GM21786 (cell line): ENCODE results near the gene SND1.

ENCODE experiments used
- ATAC-seq: cut with Tn5 transposase; IDR thresholded peaks from one replicate; pipeline ENCODE4 v1.9.1; 2021; ENCODE audit not compliant: unreplicated experiment

The SND1 gene

GRCh38 chr7:128059143-128059988, 407.4 kb downstream of the SND1 start:
- no peak for ATAC-seq

DNA sequence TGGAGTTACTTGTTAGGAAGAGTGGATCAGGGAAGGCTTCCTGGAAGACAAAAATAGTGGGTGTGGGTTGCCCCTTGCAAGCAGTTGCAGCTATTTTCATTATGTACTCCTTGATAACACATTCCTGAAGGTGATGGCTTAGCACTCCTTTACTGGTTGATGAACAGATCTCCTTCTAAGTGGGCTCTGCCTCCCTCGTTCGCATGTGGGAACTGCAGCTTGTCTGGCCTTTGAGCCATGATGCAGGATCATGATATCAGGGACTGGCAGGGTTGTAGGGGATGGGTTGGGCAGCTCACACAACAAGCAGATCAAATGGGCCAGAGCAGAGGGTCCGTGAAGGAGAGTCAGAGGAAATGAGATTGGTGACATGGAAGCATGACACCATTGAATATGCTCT, 408.0 kb downstream of the SND1 start:
- no peak for ATAC-seq

DNA sequence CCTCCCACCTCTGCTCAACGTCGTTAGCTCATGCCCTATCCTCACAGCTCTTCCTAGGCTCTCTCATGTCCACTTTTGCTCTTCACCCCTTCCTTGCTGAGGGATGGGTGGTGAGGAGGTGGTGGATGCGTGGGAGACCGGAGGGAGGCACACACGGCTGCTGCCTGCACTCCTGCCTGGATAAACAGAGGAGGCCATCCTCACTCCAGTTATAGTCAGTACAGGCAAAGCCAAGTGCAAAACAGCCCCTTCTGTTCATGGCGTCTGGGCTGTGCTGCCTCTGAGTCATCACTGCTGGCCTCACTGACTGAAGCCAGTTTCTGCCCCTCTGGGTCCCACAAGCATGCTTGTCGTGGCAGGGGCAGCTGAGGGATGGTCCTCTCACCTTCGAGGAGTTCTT, 411.1 kb downstream of the SND1 start:
- ATAC-seq, result no peak

DNA sequence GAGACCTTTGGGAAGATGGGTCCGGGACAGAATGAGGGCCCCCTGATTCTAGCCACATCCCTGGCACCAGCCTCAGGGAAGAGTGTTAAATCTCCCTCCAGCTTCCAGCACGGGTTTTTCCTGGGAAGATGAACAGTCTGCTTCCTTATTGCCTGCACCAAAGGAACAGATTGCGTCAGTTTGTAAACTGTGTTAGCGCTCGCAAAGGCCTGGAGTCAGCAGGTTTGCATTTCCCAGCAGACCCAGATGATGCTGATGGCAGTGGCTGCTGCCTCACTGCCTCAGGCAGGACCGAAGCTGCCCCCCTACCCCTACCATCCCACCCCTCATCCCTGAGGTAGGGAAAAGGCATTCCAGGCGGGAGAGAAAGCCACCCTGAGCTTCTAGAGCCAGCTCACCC, 413.9 kb downstream of the SND1 start:
- ATAC-seq, result no peak

- no peak for ATAC-seq
These were observed 414.4 kb downstream of the SND1 start for GRCh38 chr7:128066395-128066794.

- ATAC-seq, result no peak
These were observed 414.9 kb downstream of the SND1 start for GRCh38 chr7:128066858-128067257.

GRCh38 chr7:128067983-128068382, 416.0 kb downstream of the SND1 start:
- no peak for ATAC-seq

DNA sequence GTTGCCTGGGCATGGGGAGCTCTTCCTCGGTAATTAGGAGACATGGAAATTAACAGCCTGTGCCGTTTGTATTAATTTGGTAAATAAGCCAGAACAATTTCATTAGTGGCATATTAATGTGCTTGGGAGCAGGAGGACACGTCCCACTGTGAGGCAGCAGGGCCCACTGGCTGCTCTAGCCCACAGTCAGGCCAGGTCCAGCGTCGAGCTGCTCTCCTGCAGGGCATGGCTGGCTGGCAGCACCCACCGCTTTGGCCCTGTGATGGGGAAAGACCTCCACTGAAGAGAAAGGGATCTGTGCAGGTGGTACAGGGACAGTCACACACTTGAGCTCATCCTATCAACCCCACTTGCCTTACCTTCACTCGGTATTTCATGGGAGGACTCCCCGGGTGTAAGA, 416.8 kb downstream of the SND1 start:
- ATAC-seq, result no peak

GRCh38 chr7:128069373-128070364, 417.7 kb downstream of the SND1 start:
- no peak for ATAC-seq

GRCh38 chr7:128071376-128071775, 419.4 kb downstream of the SND1 start:
- ATAC-seq, result no peak

DNA sequence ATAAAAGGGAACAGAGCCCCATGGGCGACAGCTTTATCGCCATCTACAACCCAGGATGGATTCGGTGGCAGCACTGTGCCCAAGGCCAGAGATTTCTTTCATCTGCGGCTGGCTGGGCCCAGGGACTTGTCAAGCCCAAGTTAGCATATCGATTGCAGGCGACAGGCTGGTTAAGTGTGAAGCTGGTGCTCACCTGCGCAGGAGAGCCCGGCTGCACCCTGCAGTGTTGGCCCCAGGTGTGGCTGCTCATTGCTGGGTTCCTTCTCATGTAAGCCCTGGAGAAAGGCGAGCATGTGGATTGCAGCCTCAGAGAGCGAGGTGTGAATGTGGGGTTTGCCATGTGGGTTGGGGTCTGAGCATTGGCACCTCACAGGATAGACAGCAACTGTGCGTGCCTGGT, 419.8 kb downstream of the SND1 start:
- no peak for ATAC-seq

DNA sequence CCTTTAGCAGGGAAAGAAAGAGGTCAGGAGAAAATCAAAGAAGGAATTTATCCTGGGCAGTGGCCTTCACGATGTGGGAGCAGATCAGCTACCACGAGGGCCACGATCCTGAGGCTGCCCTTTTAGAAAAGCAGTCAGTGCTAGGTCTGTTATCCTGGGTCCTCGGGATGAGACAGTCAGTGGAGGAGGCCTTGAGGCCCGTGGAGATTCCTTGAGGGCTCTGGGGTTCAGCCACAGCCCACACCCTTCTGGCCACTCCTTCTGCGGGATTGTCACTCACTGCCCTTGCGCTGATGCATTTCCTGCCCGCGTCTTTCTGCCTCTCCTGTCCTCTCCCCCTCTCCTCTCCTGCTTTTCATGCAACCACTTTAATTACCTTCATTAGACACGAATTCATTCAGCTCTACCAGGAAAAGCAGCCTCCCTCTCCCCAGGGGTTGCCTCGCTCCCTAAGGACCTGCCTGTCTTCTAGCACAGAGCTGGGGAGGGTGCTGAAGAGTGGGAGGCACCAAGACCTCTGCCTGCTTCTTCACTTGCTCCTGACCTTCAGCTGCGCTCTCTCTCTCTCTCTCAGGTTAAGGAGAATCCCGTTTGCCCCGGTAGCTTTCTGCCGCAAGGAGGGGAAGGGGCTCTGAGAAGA, 421.8 kb downstream of the SND1 start:
- no peak for ATAC-seq

- no peak for ATAC-seq
These were observed 422.3 kb downstream of the SND1 start for GRCh38 chr7:128074336-128074735.

DNA sequence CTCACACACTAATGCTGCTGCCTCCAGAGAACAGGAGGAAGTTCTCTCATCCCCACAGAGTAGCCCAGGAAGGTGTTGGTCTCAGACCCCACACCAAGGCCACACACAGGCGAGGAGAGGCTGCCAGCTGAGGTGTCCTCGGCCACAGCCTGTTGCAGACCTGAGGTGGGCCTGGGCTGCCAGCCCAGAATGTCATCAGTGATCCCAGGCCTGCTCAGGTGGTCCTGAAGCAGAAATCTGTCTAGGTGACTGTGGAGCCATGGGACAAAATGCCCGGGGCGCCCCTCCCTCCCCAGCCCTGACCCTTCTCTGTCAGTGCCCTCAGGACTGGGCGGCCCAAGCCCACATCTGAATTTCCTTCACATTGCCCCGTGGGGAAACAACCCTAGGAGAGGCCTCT, 422.7 kb downstream of the SND1 start:
- no peak for ATAC-seq

DNA sequence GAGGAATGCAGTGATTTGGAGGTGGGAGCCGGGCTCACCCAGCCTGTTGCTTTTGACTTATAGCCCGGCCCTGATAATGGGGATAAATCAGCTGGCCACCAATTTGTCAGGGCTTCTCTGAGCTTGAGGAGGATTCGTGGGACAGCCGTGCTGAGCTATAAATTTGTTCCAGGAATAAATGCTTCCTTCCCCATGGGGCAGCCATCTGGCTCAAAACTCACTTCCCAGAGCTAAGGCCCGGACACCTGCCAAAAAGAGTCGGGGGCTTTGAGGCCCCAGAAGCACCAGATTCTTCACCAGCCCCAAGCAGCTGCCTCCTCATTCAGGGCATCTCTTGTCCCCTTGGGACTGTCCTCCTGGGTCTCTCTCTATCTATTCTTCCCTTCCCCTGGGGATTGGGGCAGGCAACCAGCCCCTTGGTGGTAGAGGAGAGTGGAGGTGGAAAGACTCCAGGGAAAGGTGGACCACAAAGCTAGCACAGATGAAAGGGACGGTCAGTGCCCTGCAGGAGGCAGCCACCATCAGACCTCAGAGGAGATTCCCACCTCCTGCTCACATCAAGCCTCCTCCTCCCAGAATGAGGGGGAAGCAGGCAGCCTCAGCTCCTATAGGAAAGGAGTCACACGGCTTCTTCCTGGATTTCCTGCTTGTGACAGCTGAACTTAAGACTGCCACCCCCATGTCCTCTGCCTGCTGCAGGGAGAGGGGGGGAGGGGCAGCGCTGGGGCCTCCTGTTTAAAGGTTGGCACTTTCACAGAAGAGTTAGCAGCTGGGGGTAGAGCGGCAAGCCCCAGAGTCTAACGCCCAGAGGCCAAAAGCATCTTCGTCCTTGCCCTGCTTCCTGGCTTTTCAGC, 423.5 kb downstream of the SND1 start:
- ATAC-seq, result no peak

GRCh38 chr7:128076196-128076795, 424.3 kb downstream of the SND1 start:
- no peak for ATAC-seq

DNA sequence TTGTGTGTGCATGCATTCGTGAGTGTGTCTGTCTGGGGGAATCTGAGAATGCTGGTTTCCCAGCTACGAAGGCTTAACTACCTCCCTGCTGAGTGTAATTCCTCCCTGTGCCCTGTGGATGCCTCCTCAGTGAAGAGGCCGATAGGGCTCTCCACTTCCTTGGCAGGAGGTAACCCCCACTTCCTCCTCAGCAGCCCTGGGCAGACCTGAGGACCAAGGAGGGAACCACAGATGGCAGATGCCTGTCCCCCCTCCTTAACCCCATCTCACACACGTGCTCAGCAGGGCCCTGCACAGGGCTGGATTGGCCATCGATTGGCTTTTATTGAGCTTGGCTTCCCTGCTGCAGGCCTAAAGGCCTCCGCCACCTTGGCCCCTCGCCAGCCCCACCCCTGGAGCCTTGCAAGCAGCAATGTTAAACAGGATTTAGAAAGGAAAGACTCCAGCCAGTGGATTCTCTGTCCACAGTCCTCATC, 424.8 kb downstream of the SND1 start:
- no peak for ATAC-seq

- ATAC-seq, result no peak
These were observed 426.3 kb downstream of the SND1 start for GRCh38 chr7:128078309-128078708.

DNA sequence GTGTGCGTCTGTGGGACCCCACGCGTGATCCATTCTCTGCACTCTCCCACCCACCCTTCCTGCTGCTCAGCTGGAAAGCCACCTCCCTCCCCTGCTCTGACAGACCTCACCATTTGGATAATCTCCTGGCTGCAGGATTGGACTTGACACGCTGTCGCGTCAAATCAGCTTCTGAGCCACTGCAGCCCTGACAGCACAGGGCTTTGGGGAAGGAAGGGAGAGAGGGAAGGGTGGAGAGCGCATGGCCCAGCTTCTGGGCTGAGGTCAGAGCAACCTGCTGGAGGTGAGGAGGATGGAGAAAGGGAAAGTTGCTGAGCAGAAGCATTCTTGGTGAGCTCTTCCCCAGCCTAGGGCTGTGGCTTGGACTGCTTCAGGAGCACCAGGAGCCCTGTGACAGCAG, 428.2 kb downstream of the SND1 start:
- ATAC-seq, result no peak

DNA sequence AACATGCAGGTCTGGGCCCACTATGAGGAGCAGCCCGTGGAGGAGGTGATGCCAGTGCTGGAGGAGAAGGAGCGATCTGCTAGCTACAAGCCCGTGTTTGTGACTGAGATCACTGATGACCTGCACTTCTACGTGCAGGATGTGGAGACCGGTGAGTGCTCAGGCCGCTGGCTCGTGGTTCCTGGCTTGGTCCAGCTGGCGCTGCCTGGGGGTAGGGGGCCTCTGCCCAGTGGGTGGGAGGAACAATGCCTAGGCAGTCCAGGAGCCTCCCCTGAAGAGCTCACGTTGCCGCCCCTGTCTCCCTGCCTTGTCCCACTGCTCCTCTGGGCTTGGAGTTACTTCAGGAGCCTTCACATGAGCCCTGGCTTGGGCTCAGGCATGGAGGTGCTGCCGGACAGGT, 429.4 kb downstream of the SND1 start:
- ATAC-seq, result no peak
